Activated T-cell treated with anti-CD3 and anti-CD28 coated beads, Interleukin-2, amount 50 U/mL, for 1 hour (primary cell): Measurements from ENCODE around the gene SCN4A.
"Not testable (repeated sequence)": the region's sequence is repeated elsewhere in the genome, so short reads cannot be mapped to it uniquely, and the experiment has no call there.

Source experiments
- DNase-seq: peaks from one replicate; pipeline ENCODE4 v3.0.0-alpha.2; 2020

The SCN4A gene

DNA sequence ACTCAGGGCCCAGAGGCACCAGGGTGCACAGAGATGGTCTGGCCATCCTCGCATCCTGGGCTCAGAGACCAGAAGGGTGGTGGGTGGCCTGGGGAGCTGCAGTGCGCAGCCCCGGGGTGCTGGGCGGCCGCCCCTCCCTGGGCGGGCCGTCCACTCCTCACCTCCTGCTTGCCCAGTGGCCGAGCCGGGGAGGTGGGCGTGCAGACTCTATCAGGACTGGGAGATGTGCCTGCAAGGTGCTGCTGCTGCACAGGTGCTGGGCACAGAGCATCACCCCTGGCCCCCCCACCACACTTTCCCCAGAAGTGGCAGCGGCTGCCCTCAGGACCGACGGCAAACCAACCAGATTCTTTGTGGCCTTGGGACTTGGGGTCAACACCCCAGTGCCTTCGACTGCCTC is at the start of gene SCN4A:
Gene SCN4A (minus strand): TSS at position 123 of the 400 bp plus-strand sequence. CDS start 77 bp downstream, at position 46.
- DNase-seq: no peak

GRCh38 chr17:64020056-64020766 is 47.5 kb upstream of the SCN4A start, which contains the start of gene ICAM2:
TSS of gene ICAM2 (minus strand) at chr17:64020633. CDS start at chr17:64006691, 13,942 bp downstream.
- DNase-seq: peak; percentile 86

DNA sequence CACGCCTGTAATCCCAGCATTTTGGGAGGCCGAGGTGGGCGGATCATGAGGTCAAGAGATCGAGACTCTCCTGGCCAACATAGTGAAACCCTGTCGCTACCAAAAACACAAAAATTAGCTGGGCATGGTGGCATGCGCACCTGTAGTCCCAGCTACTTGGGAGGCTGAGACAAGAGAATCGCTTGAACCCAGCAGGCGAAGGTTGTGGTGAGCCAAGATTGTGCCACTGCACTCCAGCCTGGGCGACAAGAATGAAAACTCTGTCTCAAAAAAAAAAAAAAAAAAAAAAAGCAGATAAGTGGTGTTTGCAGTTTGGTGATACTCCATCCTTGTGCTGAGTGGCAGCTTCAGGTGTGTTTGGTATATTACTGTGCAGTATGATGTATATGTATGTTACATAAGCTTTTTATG is 46.8 kb upstream of the SCN4A start:
- not testable (repeated sequence) for DNase-seq

DNA sequence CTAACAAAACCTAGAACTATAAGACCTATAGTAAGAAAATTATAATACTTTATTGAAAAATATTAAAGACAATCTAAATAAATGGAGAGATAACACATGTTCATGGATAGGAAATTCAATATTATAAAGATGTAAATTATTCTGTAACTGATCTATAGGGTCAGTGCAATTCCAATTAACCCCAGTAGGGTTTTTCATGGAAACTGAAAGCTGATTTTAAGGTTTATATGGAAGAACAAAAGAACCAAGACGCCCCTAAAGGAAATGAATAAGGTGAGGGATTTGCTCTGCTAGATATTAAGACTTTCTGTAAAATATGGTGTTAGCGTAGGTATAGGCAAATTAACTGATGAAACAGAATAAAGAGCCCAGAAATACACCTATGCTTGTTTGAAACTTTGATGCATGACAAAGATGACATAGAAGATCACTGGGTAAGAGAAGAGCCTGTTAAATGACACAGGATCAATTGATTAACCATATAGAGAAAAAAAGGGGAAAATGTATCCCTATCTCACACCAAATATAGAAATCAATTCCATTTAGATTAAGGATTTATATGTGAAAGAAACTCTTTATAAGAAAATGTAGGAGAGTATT is 44.8 kb upstream of the SCN4A start:
- no peak for DNase-seq

- no peak for DNase-seq
These were observed 44.3 kb upstream of the SCN4A start for GRCh38 chr17:64016974-64017373.

GRCh38 chr17:64016231-64016784 is 43.6 kb upstream of the SCN4A start:
- DNase-seq: no peak

GRCh38 chr17:64015447-64015846 is 42.7 kb upstream of the SCN4A start:
- no peak for DNase-seq

DNA sequence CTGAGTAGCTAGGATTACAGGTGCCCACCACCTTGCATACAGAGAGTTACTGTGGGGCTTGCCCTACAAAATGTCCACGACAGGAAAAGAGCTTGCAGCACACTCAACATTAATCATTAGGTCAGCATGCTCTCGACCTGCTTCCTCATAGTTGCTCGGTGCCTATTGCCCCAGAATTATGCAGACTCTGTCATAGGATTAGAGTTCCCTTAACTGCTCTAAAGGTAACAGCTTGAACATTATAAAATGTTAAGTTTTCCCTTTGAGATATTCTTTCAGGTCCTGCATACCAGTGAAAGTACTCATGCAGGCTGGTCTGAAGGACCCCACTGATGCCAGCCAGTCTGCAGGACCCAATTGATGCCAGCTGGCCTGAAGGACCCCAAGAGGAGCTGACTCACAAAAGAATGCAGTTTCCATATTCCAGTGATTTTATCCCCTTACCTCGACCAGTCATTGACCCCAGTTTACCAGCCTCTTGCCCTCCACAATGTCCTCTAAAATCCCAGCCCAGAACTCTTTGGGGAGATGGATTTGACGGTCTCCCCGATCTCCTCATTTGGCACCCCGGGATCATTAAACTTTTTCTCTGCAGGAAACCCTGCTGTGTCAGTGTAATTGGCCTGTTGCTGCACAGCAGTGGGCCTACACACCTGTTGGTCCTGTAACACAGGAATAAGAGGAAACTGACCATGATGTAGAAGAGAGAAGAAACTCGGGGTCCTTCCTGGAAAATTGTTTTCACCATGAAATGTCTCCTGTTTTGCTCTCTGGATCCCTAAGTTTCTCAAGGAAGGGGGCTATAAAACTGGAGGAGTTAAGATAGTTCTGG is 37.1 kb upstream of the SCN4A start:
- no peak for DNase-seq

DNA sequence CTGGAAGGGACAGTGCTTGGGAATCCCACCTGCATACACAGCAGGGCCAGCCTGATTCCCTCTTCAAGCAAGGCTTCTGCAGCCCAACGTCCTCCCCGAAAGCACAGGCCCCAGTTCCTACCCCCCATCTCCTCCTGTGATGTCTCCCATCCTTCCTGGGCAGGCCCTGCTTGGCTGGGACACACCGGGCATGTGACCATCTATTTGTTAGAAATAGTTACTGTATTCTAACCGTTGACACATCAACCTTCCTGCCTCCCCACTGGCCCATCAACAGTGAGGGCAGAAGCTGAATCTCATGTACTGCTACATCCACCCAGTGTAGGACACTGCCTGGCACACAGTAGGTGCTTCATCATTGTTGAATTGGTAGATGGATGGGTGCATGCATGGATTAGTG is 36.1 kb upstream of the SCN4A start:
- peak; percentile 18 for DNase-seq

- DNase-seq: peak; percentile 17
These were observed 35.6 kb upstream of the SCN4A start for GRCh38 chr17:64008346-64008745.

DNA sequence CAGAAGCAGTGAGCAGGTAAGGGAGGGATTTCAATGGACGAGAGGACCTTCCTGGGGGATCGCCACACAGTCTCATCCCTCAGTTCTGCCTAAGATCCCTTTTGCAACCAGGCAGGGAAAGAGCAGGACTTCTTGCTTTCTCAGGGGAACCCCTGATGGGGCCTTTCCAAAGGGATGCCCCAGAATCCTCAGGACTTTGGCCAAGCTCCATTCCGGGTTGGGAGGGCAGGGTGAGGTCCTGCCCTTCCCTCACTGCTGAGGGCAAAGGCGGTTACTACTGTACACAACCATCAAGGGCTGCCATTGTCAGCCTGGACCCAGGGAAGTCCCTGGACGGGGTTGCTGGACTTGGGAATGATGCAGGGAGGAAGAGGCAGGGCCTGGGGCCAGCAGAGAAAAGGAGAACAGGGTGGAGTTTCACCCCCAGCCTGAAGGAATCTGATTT is 35.1 kb upstream of the SCN4A start:
- peak; percentile 16 for DNase-seq

- DNase-seq: peak; percentile 13
These were observed 34.5 kb upstream of the SCN4A start for GRCh38 chr17:64007089-64007837.

- peak; percentile 16 for DNase-seq
These were observed 33.8 kb upstream of the SCN4A start for GRCh38 chr17:64006361-64007088.

DNA sequence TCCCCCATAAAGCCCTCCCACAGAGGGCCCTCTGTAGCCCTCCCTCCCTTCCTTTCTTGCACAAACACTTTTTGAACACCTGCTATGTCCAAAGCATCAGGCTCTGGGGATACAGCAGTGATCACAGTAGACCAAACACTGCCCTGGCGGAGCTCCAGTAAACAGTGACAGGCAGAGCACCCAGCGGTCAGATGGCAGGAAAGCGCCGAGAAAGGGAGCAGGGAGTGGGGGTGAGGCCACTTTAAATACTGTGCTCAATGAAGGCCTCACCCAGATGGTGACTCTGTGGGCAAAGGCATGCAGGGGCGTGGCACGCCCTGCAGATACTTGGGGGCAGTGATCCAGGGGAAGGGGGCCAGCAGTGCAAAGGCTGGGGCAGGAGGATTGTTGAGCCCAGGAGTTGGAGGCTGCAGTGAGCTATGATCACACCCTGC is 33.0 kb upstream of the SCN4A start:
- DNase-seq: no peak

DNA sequence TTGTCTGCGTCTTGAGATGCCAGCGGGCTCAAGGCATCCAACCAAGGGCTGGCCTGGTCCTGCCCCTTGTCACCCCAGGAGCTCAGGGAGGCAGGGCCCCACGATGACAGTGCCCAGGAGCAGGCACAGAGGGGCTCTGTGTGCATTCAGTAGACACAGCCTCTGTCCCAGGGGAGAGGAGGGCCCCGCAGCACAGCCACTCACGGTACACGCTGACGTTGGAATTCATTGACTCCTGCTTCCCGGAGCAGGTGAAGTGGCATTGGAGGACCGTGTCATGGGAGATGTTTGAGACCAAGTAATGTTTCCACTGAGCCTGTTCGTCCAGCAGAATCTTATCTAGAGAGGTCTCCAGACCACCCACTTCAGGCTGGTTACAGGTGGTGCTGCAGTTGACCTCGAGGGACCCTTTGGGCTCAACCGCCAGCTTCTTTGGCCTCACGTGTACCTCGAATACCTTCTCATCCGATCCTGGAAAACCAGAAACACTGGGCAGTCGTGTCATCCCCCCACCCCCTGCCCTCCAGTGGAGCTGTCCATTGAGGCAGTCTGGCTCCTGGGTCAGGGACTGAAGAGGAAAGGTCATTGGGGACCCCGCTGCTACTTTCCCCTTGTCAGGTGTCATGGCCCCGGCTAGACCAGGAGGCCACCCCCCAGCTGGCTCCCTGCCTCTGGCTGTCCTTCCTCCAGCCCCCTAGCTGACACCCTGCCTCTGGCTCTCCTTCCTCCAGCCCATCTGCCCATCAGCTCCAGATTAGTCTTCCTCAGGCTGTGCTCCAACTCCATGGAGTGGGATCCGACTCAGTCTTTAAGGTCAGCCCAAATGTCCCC is 32.4 kb upstream of the SCN4A start:
- peak; percentile 9 for DNase-seq

GRCh38 chr17:64004218-64004770 is 31.6 kb upstream of the SCN4A start:
- DNase-seq: no peak

- DNase-seq: peak; percentile 14
These were observed 30.9 kb upstream of the SCN4A start for GRCh38 chr17:64003526-64004121.

DNA sequence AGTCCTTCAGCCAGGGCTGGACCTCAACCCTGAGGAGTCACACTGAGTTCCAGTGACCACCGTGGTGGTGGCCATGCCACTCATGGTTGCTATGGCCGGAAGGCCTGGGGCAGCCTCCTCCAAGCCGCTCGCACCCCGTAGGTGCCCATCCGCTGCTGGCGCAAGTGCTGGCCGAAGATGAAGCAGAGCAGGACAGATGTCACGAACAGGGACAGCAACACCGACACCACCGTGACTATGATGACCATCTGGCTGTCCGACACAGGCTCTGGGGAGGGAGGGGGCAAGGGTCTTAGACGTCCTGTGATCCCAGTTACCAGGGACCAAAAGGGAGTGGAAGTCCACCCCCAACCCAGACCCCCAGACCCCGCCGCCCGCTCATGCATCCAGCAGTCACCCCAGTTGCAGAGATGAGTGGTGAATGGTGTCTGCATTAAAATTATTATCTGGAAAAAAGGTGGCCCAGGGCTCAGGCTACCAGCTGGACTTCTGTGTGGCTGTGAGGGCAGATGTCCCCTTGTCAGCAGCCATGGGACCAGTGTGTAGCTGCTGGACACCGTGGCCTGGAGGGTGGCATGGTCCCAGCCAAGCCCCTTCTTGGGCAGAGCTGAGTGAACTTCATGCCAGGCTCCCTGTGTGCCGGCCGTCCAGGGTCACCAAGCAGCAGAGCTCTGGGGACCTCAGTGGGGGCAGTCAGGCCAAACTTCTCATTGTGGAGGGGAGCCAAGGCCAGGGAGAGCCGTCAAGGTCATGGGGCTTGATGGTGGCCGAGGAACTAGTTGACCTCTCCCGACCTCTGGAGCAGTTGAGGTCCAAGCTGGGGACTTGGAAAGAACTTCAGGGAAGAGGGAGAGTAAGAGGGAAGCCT is 30.2 kb upstream of the SCN4A start:
- DNase-seq: peak; percentile 14
